ENCODE results near the gene FOXF2.

The FOXF2 gene

DNA sequence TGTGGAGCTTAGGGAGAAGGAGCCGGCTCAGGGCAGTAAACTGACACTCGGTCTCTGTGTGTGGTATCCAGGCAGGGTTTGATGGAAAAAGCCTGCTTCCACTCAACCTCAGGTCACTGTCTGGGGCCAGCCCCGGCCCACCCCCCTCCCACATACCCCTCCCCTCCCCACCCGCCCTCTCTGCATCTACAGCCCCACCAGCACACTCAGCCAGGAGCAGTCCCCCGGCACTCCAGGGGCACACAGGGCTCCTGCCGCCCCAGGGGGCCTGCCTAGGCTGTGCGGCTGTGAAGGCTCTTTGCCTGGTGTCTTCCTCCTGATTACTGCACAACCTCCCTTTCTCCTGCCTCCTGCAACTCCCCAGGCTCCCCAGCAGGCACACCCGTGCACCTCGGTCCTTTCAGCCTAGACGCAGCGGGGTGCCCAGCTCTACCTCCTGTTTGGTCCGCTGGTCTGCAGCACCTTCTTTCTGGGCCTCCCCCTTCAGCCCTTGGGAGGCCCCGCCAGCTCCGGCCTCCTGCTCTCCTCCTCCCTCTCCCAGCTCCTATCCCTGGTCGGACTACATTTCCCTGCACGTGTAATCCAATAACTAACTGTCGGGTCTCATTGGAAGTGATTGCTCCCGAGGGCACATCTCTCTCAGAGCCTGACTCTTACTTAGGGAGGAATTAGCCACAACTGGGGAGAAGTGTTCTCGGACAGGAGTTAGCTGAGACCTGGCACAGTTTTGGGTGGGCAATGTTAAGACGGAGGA lies 1.3 kb upstream of the FOXF2 start:
- H3K4me3 ChIP-seq, result no peak overlapping the region

DNA sequence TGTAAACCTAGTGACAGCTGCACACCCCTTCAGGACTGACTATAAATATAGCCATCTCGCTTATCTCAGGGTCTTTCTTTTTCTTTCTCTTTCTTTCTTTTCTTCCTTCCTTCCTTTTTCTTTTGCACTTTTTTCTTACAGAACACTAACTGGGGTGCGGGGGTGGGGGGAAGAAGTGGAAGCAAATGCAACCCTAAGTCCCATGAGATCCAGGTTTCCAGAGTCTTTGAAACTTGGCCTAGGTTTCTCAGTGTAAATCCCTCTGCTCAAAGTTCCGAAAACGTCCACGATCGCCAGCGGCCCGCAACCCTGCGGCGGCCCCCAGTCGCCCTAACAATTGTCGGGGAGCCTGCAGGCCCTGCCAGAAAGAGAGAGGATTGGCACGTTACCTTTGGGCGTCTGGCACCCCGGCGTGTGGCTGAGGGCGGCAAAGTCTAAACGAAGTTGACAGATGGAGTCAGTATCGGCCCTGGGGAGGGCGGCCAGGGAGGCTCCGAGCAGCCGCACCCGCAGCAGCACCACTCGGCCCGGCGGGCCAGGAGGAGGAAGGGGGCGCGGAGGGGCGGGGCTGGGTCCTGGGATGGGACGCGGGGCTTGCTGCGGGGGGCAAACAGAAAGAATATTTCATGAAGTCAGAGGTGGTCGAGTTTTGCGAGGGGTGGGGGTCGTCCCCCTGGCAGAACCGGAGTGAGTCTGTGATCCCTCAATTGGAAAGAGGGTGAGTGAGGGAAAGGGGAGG lies 577 bp upstream of the FOXF2 start:
- TF ChIP-seq, protein P1, sequence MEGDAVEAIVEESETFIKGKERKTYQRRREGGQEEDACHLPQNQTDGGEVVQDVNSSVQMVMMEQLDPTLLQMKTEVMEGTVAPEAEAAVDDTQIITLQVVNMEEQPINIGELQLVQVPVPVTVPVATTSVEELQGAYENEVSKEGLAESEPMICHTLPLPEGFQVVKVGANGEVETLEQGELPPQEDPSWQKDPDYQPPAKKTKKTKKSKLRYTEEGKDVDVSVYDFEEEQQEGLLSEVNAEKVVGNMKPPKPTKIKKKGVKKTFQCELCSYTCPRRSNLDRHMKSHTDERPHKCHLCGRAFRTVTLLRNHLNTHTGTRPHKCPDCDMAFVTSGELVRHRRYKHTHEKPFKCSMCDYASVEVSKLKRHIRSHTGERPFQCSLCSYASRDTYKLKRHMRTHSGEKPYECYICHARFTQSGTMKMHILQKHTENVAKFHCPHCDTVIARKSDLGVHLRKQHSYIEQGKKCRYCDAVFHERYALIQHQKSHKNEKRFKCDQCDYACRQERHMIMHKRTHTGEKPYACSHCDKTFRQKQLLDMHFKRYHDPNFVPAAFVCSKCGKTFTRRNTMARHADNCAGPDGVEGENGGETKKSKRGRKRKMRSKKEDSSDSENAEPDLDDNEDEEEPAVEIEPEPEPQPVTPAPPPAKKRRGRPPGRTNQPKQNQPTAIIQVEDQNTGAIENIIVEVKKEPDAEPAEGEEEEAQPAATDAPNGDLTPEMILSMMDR (IDR thresholded peaks at IDR 0.05), result no peak
- Histone ChIP-seq H3K4me3 (peak overlapping the region; percentile 74), H3K27ac (no peak overlapping the region)
- no peak for DNase-seq (ENCODE audit: low spot score)

More for the DNA sequence above, 1.3 kb upstream of the FOXF2 start:
- no peak for DNase-seq (ENCODE audit: low spot score)
- TF ChIP-seq, protein P1 (IDR thresholded peaks at IDR 0.05), result no peak
- no peak overlapping the region for H3K27ac ChIP-seq

DNA sequence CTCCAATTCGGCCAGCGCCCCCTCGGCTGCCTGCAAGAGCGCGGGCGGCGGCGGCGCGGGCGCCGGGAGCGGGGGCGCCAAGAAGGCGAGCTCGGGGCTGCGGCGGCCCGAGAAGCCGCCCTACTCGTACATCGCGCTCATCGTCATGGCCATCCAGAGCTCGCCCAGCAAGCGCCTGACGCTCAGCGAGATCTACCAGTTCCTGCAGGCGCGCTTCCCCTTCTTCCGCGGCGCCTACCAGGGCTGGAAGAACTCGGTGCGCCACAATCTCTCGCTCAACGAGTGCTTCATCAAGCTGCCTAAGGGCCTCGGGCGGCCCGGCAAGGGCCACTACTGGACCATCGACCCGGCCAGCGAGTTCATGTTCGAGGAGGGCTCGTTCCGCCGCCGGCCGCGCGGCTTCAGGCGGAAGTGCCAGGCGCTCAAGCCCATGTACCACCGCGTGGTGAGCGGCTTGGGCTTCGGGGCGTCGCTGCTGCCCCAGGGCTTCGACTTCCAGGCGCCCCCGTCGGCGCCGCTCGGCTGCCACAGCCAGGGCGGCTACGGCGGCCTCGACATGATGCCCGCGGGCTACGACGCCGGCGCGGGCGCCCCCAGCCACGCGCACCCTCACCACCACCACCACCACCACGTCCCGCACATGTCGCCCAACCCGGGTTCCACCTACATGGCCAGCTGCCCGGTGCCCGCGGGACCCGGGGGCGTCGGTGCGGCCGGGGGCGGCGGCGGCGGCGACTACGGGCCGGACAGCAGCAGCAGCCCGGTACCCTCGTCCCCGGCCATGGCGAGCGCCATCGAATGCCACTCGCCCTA lies 963 bp downstream of the FOXF2 start:
- TF ChIP-seq, protein P1 (IDR thresholded peaks at IDR 0.05), result no peak
- Histone ChIP-seq H3K27ac (no peak overlapping the region), H3K4me3 (peak overlapping the region; percentile 74)
- no peak for DNase-seq (ENCODE audit: low spot score)

DNA sequence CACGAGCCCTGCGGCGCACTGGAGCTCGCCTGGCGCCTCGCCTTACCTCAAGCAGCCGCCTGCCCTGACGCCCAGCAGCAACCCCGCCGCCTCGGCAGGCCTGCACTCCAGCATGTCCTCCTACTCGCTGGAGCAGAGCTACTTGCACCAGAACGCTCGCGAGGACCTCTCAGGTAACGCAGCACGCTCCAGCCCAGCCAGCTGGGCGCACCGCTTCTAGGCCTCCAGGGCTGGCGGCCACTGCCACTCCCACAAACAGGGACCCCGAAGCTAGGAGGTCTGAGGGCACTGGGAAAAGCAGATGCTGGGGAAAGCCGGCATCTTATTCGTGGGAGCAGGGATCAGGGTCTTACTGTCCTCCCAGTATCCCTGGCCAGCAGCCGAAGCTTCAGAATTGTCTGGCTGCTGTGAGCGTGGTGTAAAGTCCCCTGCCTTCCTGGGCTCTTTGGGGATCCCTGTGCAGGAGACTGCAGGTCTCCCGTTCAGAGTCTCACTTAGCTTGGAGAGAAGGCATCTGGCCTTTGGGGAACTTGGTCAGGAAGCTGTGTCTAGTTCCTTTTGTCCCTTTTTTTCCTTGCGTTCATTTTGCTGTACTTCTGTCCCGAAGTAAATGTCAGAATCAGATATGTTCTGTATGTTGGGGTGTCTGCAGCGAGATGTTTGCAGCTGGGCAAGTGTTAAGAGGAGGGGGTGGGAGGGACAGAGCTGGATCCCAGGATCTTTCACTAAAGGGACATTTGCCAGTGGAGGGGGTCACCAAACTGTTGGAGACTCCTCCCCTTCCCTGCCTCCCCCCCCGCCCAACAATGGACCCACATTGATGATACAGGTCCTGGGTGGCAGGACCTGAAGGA lies 1.8 kb downstream of the FOXF2 start:
- peak overlapping the region; percentile 74 for H3K4me3 ChIP-seq
- TF ChIP-seq, protein P1 (IDR thresholded peaks at IDR 0.05), result no peak
- H3K27ac ChIP-seq, result no peak overlapping the region
- DNase-seq (ENCODE audit: low spot score), result no peak

DNA sequence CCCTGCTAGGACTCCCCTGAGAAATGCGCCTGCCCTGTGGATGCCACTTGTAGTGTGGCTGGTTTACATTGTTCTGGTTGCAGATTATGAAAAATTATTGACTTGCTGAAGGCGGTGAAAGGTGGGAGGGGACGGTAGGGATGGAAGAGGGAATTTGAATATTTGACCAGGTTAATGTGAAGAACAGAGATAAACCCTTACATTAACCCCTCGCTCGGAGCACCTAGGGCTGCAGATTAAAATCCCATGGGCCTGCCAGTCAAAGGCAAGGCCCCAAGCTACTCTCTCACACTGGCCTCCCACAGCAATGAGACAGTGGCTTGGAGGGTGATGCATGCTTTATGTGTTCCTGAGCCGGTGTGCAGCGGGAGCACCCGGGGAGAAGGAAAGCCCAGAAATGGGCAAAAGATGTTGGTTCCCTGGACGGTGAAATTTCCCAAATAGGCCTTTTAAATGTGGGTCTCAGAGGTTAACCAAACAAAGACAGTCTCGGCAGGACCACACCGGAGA lies 2.5 kb downstream of the FOXF2 start:
- no peak for DNase-seq (ENCODE audit: low spot score)
- TF ChIP-seq, protein P1 (IDR thresholded peaks at IDR 0.05), result no peak
- no peak overlapping the region for H3K4me3 ChIP-seq
- H3K27ac ChIP-seq, result no peak overlapping the region

Measured in coronary artery (tissue), 2 donors.